Left ventricle myocardium inferior (tissue), 1 donor: ENCODE data around the gene CAPZA2. TPM values are rescaled to one million over a fixed set of nuclear protein-coding genes. Genes with fewer than 3 reads are reported as not detected.

ENCODE experiments used
- DNase-seq: peaks from one replicate; pipeline ENCODE4 v3.0.0-alpha.2; 2020
- H3K27ac ChIP-seq: fragments of 200-600 bp; replicated peaks from 2 replicates; pipeline ENCODE4 v1.8.0; 2021
- H3K27me3 ChIP-seq: fragments of 200-600 bp; 2 replicates; pipeline ENCODE4 v1.8.0; 2021; ENCODE audit warnings: low read depth
- H3K36me3 ChIP-seq: fragments of 200-600 bp; 2 replicates; pipeline ENCODE4 v1.8.0; 2021
- H3K4me1 ChIP-seq: fragments of 200-600 bp; 2 replicates; pipeline ENCODE4 v1.8.0; 2021
- H3K4me3 ChIP-seq: fragments of 200-600 bp; 2 replicates; pipeline ENCODE4 v1.8.0; 2021; ENCODE audit warnings: mild to moderate bottlenecking, moderate library complexity
- H3K9me3 ChIP-seq: fragments of 200-600 bp; replicated peaks from 2 replicates; pipeline ENCODE4 v1.8.0; 2021
- intact Hi-C: fragments of 100-400 bp; cut with micrococcal nuclease; formaldehyde crosslinking; loops from one replicate; pipeline ENCODE4 v1.11.0; 2022
- total RNA-seq: library from RNA; stranded (reverse); fragmentation: NEBNext Ultra II Directional; extraction: Animal tissue kit (Norgen Biotek cat#: 25700); gene quantifications from one replicate; pipeline ENCODE4 v1.2.1, GENCODE V29; 2021
- TF ChIP-seq, protein P1 (sequence below): fragments of 200-600 bp; IDR thresholded peaks from 2 replicates; pipeline ENCODE4 v1.8.0; 2021; ENCODE audit warnings: antibody characterized with exemption, mild to moderate bottlenecking, borderline replicate concordance
- donor health status: DM: no; HTN: yes; CAD: no; lungs with severe emphysema.

CAPZA2 gene
- total RNA-seq, 1 donor from 2014 or later: 313 TPM

DNA sequence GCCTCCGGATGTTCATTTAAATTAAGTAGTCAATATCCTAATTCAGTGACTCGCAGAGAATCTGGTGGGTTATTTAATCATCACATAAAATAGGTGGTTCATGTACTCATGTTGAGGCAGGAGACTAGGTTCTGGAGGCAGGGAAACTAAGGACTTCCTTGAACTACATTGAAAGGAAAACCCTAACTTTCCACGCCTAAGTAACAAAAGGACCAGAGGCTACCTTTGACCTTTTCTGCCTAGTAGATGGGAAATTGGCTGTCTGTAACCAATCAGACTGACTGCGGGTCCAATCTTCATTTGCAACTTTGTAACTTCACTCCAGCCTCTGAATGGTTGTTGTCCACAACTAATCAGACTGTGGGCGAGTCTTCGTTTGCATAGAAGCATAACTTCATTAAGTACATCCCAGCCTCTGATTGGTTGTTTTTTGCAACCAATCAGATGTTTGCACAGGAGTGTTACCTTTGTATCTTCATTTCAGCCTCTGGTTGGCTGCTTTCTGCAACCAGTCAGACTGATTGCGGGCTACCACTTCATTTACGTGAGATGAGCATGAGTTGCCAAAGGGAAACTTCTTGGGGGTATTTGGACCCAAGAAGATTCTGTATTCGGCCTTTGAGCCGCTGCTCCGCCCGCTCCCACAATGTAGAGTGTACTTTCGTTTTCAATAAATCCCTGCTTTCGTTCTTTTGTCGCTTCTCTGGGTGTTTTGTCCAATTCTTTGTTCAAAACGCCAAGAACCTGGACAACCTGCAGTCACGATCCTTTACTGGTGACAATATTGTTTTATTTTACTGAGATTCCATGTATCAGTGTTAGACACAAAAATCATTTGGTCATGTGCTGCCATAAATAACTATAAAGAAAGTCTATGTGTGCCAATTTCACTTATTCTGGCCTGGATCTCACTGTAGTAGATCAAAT, 89.2 kb downstream of the CAPZA2 start:
- DNase-seq: no peak
- Histone ChIP-seq H3K4me3 (no peak overlapping the region), H3K27me3 (no peaks in the 10 kb centered on the region), H3K36me3 (no peaks in the 10 kb centered on the region), H3K27ac (peak overlapping the region; percentile 100), H3K9me3 (no peaks in the 10 kb centered on the region), H3K4me1 (peaks cover 48% of the 10 kb centered on the region)
- TF ChIP-seq, protein P1, sequence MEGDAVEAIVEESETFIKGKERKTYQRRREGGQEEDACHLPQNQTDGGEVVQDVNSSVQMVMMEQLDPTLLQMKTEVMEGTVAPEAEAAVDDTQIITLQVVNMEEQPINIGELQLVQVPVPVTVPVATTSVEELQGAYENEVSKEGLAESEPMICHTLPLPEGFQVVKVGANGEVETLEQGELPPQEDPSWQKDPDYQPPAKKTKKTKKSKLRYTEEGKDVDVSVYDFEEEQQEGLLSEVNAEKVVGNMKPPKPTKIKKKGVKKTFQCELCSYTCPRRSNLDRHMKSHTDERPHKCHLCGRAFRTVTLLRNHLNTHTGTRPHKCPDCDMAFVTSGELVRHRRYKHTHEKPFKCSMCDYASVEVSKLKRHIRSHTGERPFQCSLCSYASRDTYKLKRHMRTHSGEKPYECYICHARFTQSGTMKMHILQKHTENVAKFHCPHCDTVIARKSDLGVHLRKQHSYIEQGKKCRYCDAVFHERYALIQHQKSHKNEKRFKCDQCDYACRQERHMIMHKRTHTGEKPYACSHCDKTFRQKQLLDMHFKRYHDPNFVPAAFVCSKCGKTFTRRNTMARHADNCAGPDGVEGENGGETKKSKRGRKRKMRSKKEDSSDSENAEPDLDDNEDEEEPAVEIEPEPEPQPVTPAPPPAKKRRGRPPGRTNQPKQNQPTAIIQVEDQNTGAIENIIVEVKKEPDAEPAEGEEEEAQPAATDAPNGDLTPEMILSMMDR: no peak
- intact Hi-C loops: no loop called here

DNA sequence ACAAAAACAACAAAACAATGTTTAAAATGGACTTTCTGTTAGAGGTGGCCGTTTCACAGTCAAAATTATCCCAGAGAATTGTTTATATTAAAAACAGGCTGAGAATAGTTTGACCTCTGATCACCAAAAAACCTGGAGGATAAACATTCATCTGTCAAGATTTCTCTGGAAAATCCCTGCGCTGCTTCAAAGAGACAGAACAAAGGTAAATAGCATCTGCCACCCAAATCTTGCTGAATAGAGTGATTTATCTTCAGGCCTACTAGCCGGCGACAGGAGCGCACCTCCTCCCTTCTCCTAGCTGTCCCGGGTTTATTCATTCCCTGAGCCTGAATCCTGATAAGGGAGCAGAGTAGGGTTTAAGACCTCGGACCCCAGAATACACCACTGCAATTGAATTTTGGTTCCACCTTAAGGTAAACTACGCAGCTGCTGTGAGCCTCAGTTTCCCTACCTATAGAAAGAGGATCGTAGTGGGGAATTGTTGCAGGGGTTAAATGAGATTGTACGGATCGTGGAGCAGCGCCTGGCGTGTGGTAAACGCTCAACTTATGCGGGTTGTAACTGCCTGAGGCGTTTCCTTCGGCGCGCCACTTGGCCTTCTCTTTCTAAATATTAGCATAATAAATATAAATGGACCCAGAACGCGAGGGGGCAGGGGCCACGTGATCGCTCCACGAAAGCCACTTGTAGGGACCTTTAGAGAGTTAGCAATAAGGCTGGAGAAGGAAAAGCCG, 90.4 kb downstream of the CAPZA2 start:
- H3K9me3 ChIP-seq: no peaks in the 10 kb centered on the region
- H3K36me3 ChIP-seq: no peaks in the 10 kb centered on the region
- H3K27ac ChIP-seq: peak overlapping the region; percentile 100
- DNase-seq: peak; percentile 71
- intact Hi-C loops: no loop called here
- TF ChIP-seq, protein P1: no peak
- H3K4me1 ChIP-seq: peaks cover 58% of the 10 kb centered on the region
- H3K27me3 ChIP-seq: no peaks in the 10 kb centered on the region
- peak overlapping the region; percentile 92 for H3K4me3 ChIP-seq

DNA sequence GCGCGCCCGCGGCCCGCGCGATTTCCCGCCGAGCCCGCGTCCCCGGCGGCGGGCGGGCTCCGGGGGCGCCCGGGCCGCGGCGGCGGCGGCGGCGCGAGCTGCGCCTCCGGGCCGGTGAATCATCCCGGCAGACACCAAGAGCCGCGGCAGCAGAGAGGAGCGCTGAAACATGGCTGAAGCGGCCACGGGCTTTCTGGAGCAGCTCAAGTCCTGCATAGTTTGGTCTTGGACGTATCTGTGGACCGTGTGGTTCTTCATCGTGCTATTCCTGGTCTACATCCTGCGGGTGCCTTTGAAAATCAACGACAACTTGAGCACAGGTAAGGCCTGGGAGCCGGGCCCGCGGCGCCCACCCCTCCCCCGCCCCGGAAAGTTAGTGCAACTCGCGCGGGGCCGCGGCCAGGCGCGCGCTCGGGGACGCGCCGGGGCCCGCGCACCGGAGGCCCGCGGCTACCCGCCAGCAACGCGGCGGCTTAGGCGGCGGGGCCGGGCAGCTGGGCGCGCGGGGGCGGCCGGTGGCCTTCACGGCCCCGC, 91.1 kb downstream of the CAPZA2 start, which contains the start of gene ST7:
ST7 (plus strand) TSS at position 130 of the 534 bp plus-strand sequence; CDS start at position 170, 40 bp downstream.
- Histone ChIP-seq H3K4me1 (peaks cover 57% of the 10 kb centered on the region), H3K27me3 (no peaks in the 10 kb centered on the region), H3K9me3 (no peaks in the 10 kb centered on the region), H3K36me3 (no peaks in the 10 kb centered on the region), H3K4me3 (peak within 1 kb of the TSS; percentile 92), H3K27ac (peak within 1 kb of the TSS; percentile 100)
- TF ChIP-seq, protein P1: no peak
- DNase-seq: peak; percentile 51
- intact Hi-C loops: no loop called here

DNA sequence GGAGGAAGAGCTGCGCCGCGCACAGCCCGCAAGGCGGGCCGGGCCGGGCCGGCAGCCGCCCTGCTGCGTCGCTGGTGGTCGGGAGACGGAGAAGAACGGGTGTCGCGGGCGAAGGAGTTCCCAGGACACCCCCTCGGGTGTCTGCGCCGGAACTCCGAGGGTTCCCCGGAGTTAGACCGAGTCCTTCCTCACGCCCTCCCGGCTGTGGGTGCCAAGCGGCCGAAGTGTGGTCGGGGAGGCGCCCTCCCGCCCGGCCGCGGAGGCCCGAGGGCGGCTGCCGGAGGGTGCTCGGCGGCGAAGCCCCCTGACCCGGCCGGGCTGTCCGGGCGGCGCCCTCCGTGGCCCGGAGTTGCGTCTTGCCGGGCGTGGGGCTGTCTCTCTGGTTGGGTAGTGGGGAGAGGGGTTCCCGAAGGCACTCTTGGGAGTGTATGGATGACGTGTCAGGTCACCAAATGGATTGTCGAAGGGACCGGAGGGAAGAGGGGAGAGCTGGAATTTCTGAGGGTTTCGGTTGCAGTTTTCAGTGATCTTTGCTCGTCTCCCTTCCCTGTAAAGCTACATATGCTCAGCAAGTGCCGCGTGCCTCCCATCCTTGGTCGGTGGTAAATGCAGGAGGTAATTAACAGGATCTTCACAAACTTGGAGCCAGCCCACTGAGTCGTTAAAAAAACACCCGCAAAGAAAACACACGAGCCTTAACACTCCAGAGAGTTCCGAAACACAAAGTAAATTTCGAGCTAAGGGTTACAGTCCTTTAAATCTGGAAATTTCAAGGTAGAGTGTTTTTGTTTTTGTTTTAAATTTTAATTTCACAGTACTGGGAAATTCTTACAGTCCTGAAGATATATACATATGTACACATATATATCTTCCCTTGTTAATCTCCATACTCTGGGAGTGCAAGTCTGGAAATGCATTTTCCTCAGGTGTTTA, 91.8 kb downstream of the CAPZA2 start:
- DNase-seq: peak; percentile 45
- intact Hi-C loops: no loop called here
- TF ChIP-seq, protein P1: no peak

DNA sequence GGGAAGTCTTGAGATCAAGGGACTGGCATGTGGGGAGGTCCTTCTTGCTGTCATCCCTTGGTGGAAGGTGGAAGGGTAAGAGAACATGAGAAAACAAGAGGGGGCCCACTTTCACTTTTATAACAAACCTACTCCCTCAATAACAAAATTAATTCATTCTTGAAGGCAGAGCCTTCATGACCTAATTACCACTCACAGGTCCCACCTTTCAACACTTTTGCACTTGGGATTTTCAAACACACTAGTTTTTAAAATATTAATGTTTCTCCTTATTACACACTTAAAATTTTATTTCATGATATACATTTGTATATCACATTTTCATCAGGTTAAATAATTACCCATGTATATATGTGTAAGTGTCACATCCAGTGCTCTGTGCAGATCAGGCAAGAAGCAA, 93.0 kb downstream of the CAPZA2 start:
- H3K4me1 ChIP-seq: peaks cover 71% of the 10 kb centered on the region

More for the DNA sequence above, 91.8 kb downstream of the CAPZA2 start:
- Histone ChIP-seq H3K27me3 (no peaks in the 10 kb centered on the region), H3K9me3 (no peaks in the 10 kb centered on the region), H3K36me3 (no peaks in the 10 kb centered on the region), H3K27ac (peak overlapping the region; percentile 100), H3K4me3 (peak overlapping the region; percentile 92), H3K4me1 (peaks cover 64% of the 10 kb centered on the region)

More for the DNA sequence above, 93.0 kb downstream of the CAPZA2 start:
- Histone ChIP-seq H3K9me3 (no peaks in the 10 kb centered on the region), H3K4me3 (peak overlapping the region; percentile 92), H3K27me3 (no peaks in the 10 kb centered on the region), H3K36me3 (no peaks in the 10 kb centered on the region), H3K27ac (peak overlapping the region; percentile 100)
- no peak for DNase-seq
- TF ChIP-seq, protein P1: no peak
- intact Hi-C loops: no loop called here
